ENCODE data around the gene SLITRK4. TPM values are rescaled to one million over a fixed set of nuclear protein-coding genes. Genes with fewer than 3 reads are reported as not detected.

Gene SLITRK4
- 5.0 and 7.5 TPM in 2 replicates for total RNA-seq

DNA sequence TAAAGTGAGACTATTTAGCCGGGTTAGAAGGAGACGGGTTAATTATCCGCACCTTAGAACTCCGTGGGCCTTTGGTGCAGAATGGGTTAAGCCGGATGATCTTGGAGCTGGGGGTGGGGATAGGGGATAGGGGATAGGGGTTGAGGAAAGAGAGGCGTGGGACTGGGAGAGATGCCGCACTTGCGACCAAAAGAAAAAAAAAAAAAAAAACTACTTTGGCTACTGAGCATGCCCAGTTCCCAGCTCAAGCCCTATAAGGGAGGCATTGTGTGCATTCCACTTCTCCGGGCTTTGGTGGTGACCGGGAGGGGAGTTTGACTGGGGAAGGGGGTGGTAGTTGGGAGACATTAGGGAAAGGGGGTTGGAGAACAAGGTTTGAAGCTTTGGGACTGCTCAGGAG, at the start of gene SLITRK4:
Gene SLITRK4, minus strand, starts transcription at position 187 of the 400 bp plus-strand sequence. CDS start 4,993 bp downstream, outside the sequence.

Other genes starting within 250 kb of the SLITRK4 start
- not detected in 2 replicates for gene SPANXN3, start 118.6 kb downstream of the SLITRK4 start, total RNA-seq
- gene SPANXN2, start 84.7 kb upstream of the SLITRK4 start, total RNA-seq: not detected in 2 replicates
- gene UBE2NL, start 248.0 kb upstream of the SLITRK4 start, total RNA-seq: not detected in 2 replicates